Measurements from ENCODE around the gene RSPO3.

- no peak for TF ChIP-seq CEBPB (IDR thresholded peaks at IDR 0.05)
- TF ChIP-seq CTCF (IDR thresholded peaks at IDR 0.05): no peak
- no peak for TF ChIP-seq CHD4 (IDR thresholded peaks at IDR 0.05; ENCODE audit: borderline replicate concordance)
- TF ChIP-seq CBX2 (IDR thresholded peaks at IDR 0.05; ENCODE audit: borderline replicate concordance, low read depth): no peak
- TF ChIP-seq POLR2A (IDR thresholded peaks at IDR 0.05; ENCODE audit: low read length): no peak
- TF ChIP-seq ZC3H11A (IDR thresholded peaks at IDR 0.05): no peak
- TF ChIP-seq MAFK (IDR thresholded peaks at IDR 0.05; ENCODE audit: partially characterized antibody): no peak
Measured at GRCh38 chr6:127085181-127085580, 33.3 kb upstream of the RSPO3 start.
